Skeletal muscle satellite cell (primary cell): ENCODE measurements around the gene PLIN5.

Experiments used
- H3K27me3 ChIP-seq: 2 replicates; pipeline ENCODE4 v1.7.0; 2013; ENCODE audit warnings: low read length; ENCODE audit not compliant: control insufficient read depth, insufficient read depth
- H3K36me3 ChIP-seq: 2 replicates; pipeline ENCODE4 v1.7.0; 2013; ENCODE audit warnings: mild to moderate bottlenecking, control low read depth, low read length; ENCODE audit not compliant: insufficient read depth
- H3K4me1 ChIP-seq: 2 replicates; pipeline ENCODE4 v1.7.0; 2013; ENCODE audit warnings: low read length; ENCODE audit not compliant: control insufficient read depth, insufficient read depth
- H3K4me2 ChIP-seq: 2 replicates; pipeline ENCODE4 v1.7.0; 2013; ENCODE audit warnings: mild to moderate bottlenecking, low read length
- H3K4me3 ChIP-seq: 2 replicates; pipeline ENCODE4 v1.7.0; 2013; ENCODE audit warnings: low read length
- H3K9ac ChIP-seq: 2 replicates; pipeline ENCODE4 v1.7.0; 2013; ENCODE audit warnings: mild to moderate bottlenecking, low read depth, low read length, moderate library complexity
- H3K9me3 ChIP-seq: replicated peaks from 2 replicates; pipeline ENCODE4 v1.7.0; 2013; ENCODE audit warnings: mild to moderate bottlenecking, control low read depth, low read length

Gene PLIN5

DNA sequence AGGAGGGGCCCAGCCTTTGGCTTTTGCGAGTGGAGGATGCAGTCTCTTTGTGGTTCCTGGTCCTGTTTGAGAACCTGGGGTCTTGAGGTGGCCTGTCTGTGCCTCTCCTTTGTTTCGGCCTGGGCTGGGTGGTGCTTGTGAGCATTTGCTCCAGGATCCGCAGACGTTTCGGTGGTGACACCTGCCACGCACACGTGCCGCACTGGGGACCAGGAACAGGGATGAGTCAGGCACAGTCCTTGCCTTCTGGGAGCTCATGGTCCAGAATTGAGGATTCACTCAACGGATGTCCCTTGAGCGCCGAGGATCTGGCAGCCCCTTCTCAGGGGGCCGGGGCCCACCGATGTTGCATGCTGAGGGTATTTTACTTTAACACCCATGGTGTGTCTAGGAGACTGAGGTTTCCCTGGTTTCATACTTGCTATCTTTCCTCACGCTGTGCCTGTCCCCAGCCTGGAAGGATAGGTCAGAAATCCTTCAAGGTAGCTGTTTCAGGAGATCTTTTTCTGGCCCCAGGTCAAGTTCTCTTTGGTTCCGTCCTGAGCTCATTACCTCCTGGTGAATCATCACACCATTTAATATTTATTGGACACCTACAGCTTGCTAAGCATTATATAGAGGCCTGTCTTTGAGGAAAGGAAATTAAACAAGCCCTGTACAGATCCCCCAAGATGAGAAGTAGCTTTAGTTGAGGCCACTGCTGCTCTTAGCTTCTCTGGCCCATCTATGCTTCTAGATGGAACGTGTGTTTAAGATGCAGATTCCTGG, 57.8 kb downstream of the PLIN5 start:
- H3K4me3 ChIP-seq, result no peak overlapping the region
- no peak overlapping the region for H3K9ac ChIP-seq
- H3K4me2 ChIP-seq, result no peak overlapping the region
- no peaks in the 10 kb centered on the region for H3K9me3 ChIP-seq
- H3K4me1 ChIP-seq, result peaks cover 14% of the 10 kb centered on the region
- H3K27me3 ChIP-seq, result no peaks in the 10 kb centered on the region
- peaks cover 32% of the 10 kb centered on the region for H3K36me3 ChIP-seq

DNA sequence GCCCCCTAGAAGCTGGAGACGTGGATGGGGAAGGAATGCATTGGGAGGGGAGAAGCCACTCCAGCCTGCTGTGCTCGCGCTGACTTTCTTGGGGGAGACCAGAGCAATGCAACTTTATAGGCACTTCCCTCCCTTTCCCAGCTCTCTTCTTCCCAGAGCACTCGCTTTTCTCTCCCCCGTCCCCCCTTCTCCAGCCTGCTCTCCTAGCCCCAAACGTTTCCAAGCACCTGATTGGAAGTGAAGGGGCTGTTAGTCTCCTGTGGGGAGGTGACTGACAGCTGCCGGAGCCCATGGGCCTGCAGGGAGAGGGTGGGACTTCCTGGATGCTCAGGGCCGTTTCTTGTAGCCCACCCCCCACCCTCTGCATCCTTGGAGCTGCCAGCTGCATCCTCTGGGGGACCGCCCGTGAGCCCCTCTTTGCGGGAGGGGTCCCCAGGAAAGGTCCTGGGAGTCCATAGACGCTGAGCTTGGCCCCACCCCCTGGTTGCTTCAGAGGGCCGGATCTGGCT, 60.5 kb downstream of the PLIN5 start:
- peaks cover 25% of the 10 kb centered on the region for H3K36me3 ChIP-seq
- H3K27me3 ChIP-seq, result no peaks in the 10 kb centered on the region
- peak overlapping the region; percentile 98 for H3K4me2 ChIP-seq
- peak overlapping the region; percentile 41 for H3K9ac ChIP-seq
- peak overlapping the region; percentile 88 for H3K4me3 ChIP-seq
- peaks cover 19% of the 10 kb centered on the region for H3K4me1 ChIP-seq
- H3K9me3 ChIP-seq, result no peaks in the 10 kb centered on the region

DNA sequence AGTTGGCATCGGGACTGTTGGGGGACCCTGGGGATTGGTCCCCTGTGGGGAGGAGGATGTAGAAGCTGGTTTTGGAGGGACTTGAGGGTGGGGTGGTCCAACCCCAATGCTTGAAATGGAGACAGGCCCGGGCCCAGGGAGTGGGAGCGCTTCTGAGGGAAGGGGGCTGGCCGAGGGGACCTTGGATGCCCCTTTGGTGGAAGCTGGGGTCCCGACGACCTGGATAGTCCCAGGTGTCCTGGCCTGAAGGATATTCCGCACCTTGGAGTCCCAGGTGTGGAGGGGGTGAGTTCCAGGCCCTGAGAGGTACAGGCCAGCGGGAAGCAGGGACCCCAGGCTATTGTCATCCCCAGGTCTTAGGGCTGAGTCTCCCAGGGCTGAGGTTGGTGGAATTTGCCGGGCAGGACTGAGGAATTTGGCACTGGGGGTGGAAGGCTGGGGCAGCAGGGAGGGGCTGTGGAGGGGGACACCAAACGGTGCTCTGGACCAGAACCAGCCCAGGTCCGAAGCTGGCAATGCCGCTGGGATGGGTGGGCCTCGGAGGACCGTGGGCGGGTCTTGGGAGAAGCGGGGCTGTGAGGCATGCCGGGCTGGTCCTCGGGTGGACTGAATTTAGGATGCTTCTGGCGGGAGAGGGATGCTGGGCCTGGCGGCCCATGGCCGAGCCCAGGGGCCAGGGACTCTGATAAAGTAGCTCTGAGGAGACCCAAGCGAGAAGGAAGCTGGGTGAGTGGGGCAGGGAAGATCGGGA, 61.1 kb downstream of the PLIN5 start:
- Histone ChIP-seq H3K27me3 (no peaks in the 10 kb centered on the region), H3K9ac (peak overlapping the region; percentile 41), H3K4me1 (peaks cover 19% of the 10 kb centered on the region), H3K4me2 (peak overlapping the region; percentile 98), H3K36me3 (peaks cover 25% of the 10 kb centered on the region), H3K9me3 (no peaks in the 10 kb centered on the region), H3K4me3 (peak overlapping the region; percentile 88)

DNA sequence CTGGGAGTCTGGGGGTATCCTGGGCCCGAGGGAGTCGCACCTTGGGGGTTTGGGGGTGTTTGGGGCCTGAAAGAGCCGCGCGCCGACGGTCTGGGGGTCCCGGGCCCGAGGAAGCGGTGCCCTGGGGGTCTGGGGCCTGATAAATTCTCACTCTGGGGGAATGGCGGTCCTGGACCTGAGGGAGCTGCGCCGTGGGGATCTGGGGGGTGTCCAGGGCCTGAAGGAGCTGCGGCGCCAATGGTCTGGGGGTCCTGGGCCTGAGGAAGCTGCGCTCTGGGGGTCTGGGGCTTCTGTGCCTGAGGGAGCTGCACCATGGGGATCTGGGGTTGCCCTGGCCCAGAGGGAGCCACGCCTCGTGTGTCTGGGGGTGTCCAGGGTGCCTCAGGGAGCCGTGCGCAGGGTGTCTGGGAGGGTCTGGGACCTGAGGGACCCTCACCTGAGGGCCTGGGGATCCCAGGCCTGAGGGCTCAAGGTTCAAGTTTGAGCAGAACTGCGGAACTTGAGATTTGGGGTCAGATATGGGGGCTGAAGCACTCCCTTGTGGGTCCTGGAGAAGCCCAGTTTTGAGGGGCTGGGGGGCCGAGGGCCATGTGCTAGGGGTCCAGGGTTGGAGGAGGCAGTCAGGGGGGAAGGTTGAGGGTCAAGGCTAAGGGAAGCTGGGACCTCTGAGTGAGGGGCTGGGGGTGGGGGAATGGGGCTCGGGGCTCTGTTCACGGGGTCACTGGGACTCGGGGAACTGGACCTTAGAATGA, 61.8 kb downstream of the PLIN5 start:
- Histone ChIP-seq H3K4me2 (peak overlapping the region; percentile 98), H3K9ac (peak overlapping the region; percentile 93), H3K4me1 (peaks cover 19% of the 10 kb centered on the region), H3K27me3 (no peaks in the 10 kb centered on the region), H3K4me3 (peak overlapping the region; percentile 88), H3K9me3 (no peaks in the 10 kb centered on the region), H3K36me3 (peaks cover 21% of the 10 kb centered on the region)
